Hindlimb muscle (tissue), 1 donor: Measurements from ENCODE around the gene EIF4E3. TPM values are rescaled to one million over a fixed set of nuclear protein-coding genes. Genes with fewer than 3 reads are reported as not detected.
A peak's percentile ranks its signal among the peaks of the same experiment; 100 is the strongest.

ENCODE experiments used
- DNase-seq: peaks from one replicate; pipeline ENCODE4 v3.0.0-alpha.2; 2013
- polyA plus RNA-seq: library from polyadenylated mRNA; unstranded; fragments of 120-200 nt; gene quantifications from one replicate; pipeline ENCODE4 v1.2.1, GENCODE V29; 2013; ENCODE audit not compliant: insufficient read length

The EIF4E3 gene
- polyA plus RNA-seq, 1 donor = 9.3 TPM

DNA sequence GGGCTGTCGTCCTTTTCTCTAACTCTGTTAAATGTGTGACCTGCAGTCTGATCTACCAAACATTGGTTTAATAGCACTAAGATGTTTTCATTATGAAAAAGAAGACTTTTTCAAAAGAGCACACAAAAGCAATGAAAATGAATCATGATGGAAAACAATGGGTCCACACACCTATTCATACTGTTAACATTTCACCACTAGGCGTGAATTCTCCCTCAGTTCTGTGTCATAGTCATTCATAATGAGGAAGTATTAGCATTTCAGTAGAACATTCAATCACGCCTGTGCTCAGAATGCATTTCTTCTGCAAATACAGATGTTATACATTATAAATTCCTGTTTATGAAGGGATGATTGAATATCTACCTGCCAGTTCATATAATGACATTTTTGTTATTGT, 35.9 kb downstream of the EIF4E3 start:
- no peak for DNase-seq

DNA sequence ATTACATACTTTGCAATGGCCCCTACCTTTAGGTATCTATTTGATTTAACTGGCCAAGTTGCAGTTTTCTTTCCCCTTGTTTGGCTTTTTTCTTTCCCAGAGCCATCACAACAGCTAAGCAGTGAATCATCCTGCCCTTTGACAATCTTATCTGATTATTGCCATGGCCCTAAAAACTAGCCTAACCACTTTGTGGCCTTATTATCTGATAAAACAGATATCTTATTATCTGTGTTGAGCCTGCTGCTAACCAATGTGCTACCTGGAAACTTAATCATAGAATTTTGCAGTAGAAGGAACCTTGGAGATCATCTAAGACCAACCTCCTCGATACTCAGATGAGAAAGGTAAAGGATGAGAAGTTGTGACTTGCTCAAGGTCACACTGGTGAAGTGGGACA, 37.1 kb downstream of the EIF4E3 start:
- DNase-seq = no peak

DNA sequence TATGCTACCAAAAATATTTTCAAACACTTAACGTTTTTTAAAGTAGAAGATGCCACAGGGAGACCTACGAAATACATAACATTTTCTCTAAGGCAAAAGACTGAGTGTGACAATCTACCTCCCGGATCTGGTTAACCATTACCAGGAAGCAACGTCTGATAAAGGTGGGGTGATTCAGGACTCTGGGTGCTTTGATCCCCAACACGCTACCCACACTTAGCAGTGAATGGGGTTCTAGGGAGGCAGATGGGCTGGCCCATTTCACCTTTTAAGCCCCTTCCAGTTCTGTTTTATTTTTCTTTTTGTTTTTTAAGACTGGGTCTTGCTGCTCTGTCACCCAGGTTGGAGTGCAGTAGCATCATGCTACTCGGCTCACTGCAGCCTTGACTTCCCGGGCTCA, 39.5 kb downstream of the EIF4E3 start:
- DNase-seq = no peak

DNA sequence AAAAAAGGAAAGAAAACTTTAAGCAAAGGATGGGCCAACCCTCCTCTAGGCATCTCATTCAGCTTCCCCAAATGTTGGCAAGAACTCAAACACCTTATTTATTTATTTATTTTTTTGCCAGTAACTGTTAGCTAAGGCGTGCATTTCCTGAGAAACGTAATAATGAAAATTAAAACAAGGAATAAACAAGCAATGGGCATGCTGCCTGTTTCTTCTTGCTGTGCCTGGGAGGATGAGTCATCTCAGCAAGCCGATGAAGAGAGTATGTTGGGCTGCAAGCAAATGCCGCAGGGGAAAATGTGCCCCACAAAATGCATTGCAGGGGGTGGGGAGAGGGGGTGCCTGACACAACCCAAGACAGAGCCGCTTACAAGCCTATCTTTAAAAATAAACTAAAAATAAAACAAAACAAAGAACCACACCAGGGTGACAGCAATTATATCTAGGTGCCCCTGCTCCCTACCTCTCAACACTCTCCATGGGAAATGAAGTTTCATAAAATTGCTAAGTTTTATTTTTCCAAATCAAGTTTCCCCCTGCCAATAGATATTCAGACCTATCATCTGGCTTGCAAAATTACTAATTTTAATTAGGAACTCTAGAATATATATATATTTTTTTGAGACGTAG, 40.3 kb downstream of the EIF4E3 start:
- DNase-seq = no peak

DNA sequence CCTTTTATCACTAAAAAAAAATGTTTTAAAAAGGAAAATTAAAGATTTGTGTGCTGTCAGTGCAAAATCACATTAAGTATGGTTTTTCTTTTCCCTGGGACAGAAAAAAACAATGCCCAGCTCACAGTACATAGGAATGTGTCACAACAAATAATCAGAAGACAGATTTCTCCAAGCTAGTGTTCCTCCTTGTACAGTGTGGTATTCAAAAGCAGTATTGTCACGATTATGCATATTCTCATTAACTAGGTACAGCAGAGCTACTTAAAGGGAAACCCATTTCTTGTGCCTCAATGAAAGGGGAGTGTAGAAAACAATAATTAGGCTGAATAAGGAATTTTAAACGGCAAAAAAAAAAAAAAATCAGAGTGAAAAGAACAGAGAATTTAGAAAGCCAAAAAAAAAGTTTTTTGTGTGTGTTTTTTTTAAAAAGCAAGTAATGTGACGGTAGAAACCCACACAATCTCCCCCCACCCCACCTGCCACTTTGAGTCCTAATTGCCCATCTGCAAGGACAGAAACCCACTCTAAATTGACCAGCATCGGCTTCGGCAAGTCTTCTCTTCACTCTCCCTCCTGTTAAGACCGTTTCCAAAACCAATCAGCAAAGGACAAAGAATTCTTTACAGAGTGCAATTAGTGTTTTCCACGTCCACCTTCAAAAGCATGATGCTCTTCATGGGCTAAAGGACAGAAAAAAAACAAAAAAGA, 41.0 kb downstream of the EIF4E3 start:
- DNase-seq = no peak

DNA sequence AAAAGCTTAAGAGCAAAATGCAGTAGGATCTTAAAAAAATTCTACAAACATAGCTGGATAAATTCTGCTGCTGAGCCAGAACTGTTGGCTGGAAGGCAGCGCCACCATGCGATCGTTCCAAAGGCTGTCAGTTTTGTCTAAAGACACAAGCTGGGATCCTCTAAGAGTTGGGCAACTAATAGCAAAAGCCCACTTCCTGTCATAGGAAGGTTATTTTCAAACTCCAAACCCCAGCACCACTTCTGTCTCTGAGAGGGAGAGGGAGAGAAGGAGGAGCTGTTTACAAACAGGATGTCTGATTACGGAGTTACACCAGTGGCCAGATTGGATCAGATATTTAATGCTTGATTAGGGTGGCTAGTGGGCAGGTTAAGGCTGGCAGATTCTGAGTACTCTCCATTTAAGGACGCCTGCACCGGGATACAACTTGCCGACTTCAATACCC, 44.0 kb downstream of the EIF4E3 start:
- DNase-seq = peak; percentile 54

DNA sequence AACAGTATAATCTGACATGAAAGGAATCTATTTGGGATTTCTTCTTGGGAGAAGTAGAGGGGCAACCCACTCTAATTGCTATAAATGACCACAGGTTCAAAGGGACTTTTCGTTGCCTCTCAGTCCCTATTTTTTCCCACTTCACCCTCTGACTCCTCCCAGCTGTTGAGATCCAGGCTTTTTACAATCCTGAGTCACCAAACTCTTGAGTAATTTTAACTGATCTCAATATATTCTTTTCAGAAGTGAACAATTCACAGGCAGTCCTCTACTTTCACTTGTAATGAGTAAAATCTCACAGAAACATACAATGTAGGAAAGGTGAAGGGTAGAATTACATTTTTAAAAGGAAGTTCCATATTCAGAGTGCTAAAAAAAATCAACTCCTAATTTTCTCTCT, 44.6 kb downstream of the EIF4E3 start:
- DNase-seq = no peak

DNA sequence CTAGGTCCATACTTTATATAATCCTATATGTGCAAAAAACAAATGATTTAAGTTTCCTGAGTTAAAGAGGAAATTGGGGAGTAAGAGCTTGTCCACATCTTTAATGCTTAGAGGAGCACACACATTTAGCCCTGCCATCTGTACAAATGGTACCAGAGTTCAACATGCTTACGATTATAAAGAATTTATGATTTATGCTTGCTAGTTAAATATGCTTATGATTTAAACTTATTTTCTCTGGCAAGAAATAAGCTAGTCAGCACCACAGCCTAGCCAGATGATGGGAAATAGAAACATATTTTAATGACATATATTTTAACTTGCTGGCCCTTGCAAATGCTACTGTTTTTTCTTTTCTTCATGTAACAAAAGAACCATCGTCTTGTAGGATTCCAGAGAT, 48.3 kb downstream of the EIF4E3 start:
- DNase-seq = no peak

DNA sequence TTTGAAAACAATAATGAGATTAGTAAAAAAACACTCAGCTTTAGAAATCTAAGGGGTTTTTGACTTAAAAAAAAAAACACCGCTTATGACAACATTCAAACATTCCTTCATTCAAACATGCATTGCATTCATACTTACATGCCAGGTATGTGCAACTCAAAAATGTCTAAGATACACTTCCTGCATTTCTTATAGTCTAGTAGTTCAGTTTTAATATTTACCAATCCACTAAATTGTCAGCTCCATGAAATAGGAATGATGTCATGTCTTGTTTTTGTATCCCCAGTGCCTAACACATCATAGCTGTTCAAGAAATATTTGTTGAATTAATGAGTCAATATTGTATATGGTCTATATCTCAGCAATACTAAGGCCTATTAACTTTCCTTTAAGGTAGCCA, 51.7 kb downstream of the EIF4E3 start:
- no peak for DNase-seq

DNA sequence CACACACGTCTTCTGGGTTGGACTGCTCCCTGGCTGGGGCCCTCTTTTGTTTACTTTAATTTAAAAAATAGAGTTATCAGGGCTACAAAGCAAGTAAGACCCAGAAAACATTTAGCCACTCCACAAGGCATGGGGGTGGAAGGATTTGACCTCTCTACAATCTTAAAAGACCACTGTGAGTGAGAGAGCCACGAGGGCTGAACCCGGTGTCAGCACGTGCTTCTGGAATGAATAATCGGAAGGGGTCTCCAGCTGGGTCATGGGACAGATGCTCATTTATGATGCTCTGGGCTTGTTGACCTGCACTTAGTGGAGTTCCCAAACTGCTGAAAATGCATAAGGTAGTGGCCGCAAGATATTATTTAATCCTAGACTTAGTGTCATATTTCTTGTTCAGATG, 52.4 kb downstream of the EIF4E3 start:
- DNase-seq = no peak

DNA sequence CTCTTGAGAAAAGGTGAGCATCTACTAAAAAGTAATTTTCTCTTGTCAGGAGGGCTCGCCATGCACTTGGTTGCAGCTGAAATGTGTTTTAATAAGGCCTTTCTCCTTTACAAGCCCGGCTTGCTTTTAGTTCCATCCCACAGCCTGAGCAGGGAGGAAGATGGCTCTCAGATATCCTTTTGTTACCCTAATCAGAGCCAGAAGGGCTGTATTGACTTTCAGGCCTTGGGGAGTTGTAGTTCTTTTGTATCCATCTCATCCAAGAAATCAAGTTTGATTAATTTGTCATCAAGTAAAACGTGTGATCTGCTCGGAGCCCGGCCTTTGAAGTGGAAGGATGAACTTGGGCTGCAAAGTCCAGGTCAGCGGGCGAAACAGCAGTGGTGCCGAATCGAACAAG, 52.9 kb downstream of the EIF4E3 start:
- no peak for DNase-seq

DNA sequence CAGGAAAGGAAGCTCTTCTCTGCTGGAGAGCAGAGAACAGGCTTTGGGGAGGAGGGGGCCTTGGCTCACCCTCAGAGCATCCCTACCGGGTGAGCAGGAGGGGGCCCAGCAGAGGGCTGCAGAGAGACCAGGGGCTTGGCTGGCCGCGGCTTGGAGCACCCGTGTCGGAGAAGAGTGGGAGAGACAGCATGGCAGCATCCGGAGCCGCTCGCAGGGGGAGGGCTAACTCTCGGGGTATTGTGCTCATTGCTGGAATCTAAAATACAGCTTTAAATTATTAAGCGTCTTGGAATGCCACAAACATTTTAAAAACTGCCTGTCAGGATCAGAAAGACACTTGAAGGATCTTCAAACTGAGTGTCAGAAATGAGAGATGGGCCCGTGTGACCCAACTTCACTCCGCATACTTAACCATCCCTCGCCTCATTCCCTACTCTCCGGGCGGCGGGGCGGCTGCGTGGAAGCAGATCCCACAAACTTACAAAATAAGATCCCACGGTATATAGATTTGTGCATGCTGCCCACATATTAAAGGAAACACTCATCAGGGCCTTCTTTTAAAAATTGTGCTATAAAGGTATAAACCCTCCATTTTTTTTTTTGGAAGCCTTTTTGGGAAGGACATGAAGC, 53.9 kb downstream of the EIF4E3 start:
- no peak for DNase-seq

DNA sequence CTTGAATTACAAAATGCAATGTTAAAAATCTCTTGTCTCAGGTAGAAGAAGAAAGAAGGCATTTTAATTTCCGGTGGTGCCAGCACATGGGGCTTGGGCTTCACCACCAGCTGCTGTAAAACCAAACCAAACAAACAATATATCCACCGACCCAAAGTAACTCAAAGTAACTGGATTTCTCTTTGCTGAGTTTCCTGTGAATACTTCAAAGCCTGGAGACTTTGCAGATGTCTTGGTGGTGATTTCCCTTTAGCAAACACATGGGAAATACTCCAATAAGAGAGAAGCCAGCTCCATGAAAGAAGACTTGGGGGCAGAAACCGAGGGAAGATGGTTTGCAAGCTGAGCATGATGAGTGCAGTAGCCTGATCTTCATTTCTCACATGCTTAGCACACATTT, 62.6 kb downstream of the EIF4E3 start:
- no peak for DNase-seq

DNA sequence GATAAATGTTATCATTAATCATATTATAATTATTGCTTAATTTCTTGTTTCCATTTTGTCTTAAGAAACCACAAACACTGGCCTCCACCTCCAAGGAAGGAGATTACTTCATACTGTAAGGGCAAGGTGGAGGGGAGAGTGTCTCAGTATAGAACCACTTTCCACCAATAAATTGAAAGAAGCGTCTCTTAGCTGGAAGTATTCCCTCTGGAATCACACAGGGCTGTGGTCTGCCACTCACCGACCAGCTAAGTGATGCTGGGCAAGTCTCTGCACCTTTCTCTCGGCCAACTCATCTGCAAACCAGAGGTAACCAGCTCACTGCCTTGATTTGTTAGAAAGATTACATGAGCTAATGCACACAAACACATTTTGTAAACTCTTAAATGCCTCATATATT, 63.1 kb downstream of the EIF4E3 start:
- DNase-seq = no peak

DNA sequence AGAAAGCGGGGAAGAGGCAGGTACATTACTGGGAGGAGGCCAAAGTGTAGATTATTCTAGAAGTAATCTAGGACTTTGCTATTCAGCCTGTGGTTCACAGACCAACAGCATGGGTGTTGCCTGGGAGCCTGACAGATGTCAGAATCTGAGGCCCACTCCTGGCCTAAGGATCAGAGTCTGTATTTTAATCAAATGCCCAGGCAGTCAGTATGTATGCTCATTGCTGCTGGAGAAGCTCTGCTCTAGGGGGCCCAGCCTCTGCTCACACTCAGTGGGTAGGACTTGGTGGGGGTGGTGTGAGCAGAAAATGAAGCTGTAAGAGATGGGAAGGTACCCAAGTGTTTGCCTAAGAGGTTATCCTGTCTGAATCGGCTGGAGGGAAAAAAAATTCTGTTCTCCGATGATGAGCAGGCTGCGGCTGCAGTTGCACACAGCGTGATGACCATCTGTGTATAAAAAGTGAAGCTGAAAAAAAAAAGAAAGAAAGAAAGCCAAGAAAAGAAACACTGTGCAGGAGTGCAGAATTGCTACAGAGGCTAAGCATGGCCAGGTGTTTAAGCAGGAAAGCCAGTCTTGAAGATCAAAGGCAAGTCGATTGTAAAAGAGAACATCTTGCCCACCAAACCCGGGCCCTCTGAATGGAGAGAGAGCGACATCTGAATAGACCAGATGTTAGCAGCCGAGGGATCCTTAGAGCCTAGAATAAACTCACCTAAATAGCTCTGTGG, 65.2 kb downstream of the EIF4E3 start:
- no peak for DNase-seq

DNA sequence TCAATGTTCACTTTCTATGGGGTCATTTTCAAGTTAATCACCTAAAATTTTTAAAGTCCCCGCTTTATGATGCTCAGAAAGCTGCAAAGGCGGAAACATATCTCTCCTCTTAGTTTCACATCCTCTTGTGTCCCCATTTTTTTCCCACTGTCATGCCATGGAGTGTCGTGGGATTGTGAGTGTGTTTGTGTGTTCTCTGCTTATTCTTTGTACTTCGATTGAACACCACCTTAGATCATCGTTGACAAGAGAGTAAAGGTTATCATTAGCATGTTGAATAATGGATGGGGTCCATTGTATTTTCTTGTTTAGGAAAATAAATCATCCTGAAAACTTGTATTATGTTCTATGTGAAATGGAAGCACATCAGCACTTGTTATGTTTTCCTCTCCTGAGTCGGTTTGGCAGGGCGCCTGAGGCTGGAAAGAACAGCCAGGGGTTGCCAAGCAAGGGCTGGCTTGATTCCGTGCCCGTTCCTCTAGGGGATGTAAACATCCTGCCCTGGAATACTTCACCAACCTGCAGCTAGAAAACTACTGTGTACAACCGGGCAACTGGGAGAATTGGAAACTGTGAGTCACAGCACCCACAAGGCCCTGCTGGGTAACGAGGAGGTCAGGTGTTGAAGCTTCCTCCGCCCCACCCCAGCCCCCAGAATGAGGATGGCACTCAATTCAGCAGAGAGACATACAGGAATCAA, 67.2 kb downstream of the EIF4E3 start:
- DNase-seq = no peak

DNA sequence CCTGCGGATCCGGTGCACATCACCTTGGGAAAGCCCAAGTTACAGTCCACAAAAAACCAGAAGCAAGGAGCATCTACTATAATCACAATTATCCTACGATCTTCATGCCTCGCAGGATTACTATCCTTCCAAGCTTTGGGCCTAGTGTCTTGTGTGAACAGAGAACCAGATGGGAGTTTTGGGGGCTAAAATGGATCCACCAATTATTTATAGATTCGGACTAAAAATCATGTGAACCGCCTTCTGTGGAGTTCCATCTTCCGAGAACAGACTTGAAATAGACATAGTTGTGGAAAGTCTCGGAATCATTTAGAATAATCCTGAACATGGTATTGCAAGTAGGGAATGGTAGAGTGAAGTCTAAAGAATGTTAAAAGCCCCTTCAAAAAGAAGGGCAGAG, 70.1 kb downstream of the EIF4E3 start:
- DNase-seq = no peak

DNA sequence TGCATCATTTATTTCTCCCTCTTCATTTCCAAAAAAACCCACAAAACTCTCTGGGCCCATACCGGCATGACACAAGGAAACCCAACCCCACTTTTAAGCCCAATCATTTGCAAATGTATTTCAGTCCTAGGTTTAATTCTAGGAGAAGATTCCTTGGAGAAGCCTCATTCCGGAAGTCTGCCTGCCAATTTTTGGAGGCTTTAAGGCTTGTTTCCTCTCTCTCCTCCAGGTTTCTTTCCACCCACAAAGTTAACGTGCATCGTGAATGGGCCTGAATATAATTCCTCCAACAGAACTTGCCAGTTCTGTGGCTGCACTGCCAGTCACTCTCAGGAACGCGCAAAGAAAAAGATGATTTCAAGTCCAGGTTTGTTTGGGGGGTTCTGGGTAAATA, 71.8 kb downstream of the EIF4E3 start:
- DNase-seq = no peak

DNA sequence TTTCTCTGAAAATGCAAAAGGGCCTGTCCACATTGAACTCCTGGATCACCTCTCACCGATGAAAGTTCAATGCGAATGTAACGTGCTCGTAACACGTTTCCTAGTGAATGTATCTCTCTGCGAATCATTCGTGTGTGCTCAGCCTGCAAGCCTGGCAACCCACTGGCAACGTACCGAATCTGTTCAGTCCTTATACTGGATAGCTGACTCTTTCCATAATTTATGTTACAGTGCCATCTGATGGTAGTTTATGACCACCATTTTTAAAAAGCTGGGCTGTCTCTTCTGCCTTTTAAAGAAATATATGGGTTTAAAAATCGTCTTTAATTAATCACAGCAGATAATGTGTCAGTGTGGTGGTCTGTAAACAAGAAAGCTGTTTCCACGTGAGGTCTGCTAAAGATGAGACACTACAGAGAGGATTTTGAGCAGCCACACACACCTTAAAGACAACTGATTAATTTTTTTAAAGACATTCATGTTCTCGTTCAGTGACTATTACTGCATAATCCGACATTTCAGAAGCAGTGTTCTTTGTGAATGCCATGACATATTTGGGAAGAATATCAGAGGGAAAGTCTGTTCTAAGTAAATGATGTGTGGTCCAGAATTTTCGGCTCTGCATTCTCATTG, 72.3 kb downstream of the EIF4E3 start:
- DNase-seq = peak; percentile 52

DNA sequence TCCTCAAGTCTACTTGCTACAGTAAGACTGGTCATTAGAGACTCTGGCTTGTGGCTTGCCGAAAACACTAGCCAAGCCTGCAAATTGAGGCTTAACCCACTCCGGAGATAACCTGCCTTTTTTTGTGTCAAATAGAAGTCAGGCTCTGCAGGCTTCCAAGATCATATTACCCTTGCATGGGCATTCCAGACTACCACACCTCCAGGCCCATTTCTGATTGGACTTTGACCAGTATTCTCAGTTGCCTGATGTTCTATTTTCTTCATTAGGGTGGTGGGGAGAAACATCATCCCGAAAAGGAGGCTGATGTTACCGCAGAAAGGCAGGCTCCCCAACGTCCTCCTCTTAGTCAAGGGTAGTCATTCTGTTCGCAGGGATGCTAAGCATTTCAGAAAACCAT, 73.6 kb downstream of the EIF4E3 start:
- no peak for DNase-seq

DNA sequence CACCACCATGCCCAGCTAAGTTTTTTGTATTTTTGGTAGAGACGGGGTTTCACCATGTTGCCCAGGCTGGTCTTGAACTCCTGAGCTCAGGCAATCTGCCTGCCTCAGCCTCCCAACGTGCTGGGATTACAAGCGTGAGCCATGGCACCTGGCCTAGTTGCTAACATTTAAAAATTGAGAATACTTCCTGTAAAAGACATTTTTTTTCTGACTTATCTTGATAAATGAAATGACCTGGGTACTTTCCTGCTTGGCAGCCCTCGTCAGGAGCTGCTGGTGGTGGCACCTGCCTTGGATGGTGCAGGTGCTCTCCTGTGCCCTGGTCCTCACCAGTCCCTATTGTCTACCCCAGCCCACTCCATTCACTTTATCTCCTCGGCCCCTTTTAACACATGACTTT, 74.8 kb downstream of the EIF4E3 start:
- no peak for DNase-seq

DNA sequence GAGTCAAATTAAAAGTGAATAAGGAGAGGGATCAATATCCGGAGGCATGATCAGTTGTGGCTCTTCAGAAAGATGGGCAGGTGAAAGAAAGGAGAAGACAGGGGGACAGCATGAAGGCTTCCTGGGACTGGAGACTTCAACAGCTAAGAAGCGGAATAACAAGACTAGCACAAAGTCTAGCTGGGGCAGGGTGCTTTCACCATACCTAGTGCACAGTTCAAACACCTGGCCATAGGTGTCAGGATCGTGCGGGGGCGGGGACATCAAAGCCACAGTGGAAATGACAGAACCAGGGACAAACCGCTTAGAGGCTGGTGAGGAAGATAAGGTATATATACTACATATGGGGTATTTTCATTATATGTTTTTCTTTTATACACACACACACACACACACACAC, 75.4 kb downstream of the EIF4E3 start:
- no peak for DNase-seq
